Osteocyte (in vitro differentiated cells): ENCODE data around the gene TELO2. TPM values are rescaled to one million over a fixed set of nuclear protein-coding genes. Genes with fewer than 3 reads are reported as not detected.

Source experiments
- DNase-seq: peaks from one replicate; pipeline ENCODE4 v3.0.0; 2021; ENCODE audit warnings: mixed read lengths; ENCODE audit not compliant: unreplicated experiment; ENCODE audit errors: extremely low spot score
- H3K27ac Mint-ChIP-seq: one replicate; pipeline ENCODE4 v1.8.0; 2021; ENCODE audit warnings: mild to moderate bottlenecking, mixed read lengths; ENCODE audit not compliant: unreplicated experiment
- H3K27me3 Mint-ChIP-seq: one replicate; pipeline ENCODE4 v1.8.0; 2021; ENCODE audit warnings: mixed read lengths; ENCODE audit not compliant: unreplicated experiment
- H3K36me3 Mint-ChIP-seq: one replicate; pipeline ENCODE4 v1.8.0; 2021; ENCODE audit warnings: mixed read lengths; ENCODE audit not compliant: unreplicated experiment
- H3K4me1 Mint-ChIP-seq: one replicate; pipeline ENCODE4 v1.8.0; 2021; ENCODE audit warnings: mixed read lengths; ENCODE audit not compliant: unreplicated experiment
- H3K4me3 Mint-ChIP-seq: one replicate; pipeline ENCODE4 v1.8.0; 2021; ENCODE audit warnings: mild to moderate bottlenecking, moderate library complexity, mixed read lengths; ENCODE audit not compliant: unreplicated experiment
- H3K9me3 Mint-ChIP-seq: one replicate; pipeline ENCODE4 v1.8.0; 2021; ENCODE audit warnings: mixed read lengths; ENCODE audit not compliant: unreplicated experiment
- CTCF ChIP-seq: fragments of 200-600 bp; sonication (generic); IDR thresholded peaks from 2 replicates; pipeline ENCODE4 v1.5.0; 2021; ENCODE audit warnings: antibody characterized with exemption, mild to moderate bottlenecking, moderate library complexity
- total RNA-seq: library from RNA; stranded (reverse); gene quantifications from 2 replicates; pipeline ENCODE4 v1.2.1, GENCODE V29; 2021

Gene TELO2
- total RNA-seq, 1 donor from 2014 or later: 37.8 TPM

DNA sequence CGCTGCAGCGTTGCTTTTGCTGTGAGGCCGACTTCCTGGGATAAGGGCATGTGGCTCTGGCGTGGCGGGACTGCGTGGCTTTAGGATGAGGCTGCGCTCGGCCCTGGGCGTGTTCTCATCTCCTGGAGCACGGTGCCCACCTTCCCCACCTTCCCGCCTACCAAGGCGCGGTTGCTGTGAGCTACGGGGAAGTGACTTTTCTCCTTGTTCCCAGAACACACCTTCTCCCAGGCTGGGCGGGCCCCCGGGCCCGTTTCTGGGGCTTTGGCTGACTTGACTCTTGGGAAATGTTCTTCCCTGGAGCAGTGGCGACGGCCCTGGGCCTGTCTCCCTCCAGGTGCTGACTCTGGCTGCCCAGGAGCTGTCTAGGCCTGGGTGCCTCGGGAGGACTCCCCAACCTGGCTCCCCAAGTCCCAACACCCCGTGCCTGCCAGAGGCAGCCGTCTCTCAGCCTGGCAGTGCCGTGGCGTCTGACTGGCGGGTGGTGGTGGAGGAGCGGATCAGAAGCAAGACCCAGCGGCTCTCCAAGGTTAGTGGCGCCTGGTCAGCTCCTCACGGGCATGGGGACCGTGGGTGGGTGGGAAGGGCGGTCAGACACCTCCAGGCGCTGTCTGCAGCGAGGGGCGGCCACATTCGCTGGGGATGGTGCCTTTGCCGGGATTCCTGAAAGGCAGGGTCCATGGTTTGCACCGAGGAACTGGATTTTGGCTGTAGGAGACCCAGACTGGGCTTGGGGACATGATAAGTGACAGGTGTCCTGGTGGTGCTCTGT, 12.1 kb downstream of the TELO2 start:
- H3K27me3 Mint-ChIP-seq: no peaks in the 10 kb centered on the region
- H3K4me3 Mint-ChIP-seq: no peak overlapping the region
- no peaks in the 10 kb centered on the region for H3K9me3 Mint-ChIP-seq
- peaks cover 12% of the 10 kb centered on the region for H3K36me3 Mint-ChIP-seq
- DNase-seq: no peak
- no peaks in the 10 kb centered on the region for H3K4me1 Mint-ChIP-seq
- no peak overlapping the region for H3K27ac Mint-ChIP-seq
- no peak for TF ChIP-seq CTCF

GRCh38 chr16:1505912-1506311, 12.8 kb downstream of the TELO2 start:
- H3K27ac Mint-ChIP-seq: no peak overlapping the region
- no peaks in the 10 kb centered on the region for H3K4me1 Mint-ChIP-seq
- H3K27me3 Mint-ChIP-seq: no peaks in the 10 kb centered on the region
- H3K4me3 Mint-ChIP-seq: no peak overlapping the region
- peaks cover 13% of the 10 kb centered on the region for H3K36me3 Mint-ChIP-seq
- no peak for DNase-seq
- H3K9me3 Mint-ChIP-seq: no peaks in the 10 kb centered on the region
- TF ChIP-seq CTCF: no peak

GRCh38 chr16:1506494-1507213, 13.5 kb downstream of the TELO2 start:
- Mint-ChIP-seq H3K9me3 (no peaks in the 10 kb centered on the region), H3K27ac (no peak overlapping the region)
- no peak for TF ChIP-seq CTCF

GRCh38 chr16:1508494-1509187, 15.5 kb downstream of the TELO2 start:
- DNase-seq: no peak
- Mint-ChIP-seq H3K4me3 (no peak overlapping the region), H3K27ac (no peak overlapping the region), H3K4me1 (no peaks in the 10 kb centered on the region), H3K9me3 (no peaks in the 10 kb centered on the region), H3K36me3 (peaks cover 11% of the 10 kb centered on the region), H3K27me3 (no peaks in the 10 kb centered on the region)
- TF ChIP-seq CTCF: no peak

More at GRCh38 chr16:1506494-1507213, 13.5 kb downstream of the TELO2 start:
- no peak overlapping the region for H3K4me3 Mint-ChIP-seq
- no peak for DNase-seq
- no peaks in the 10 kb centered on the region for H3K4me1 Mint-ChIP-seq
- no peaks in the 10 kb centered on the region for H3K27me3 Mint-ChIP-seq
- H3K36me3 Mint-ChIP-seq: peaks cover 14% of the 10 kb centered on the region
